ENCODE measurements around the gene GAB2. TPM values are rescaled to one million over a fixed set of nuclear protein-coding genes. Genes with fewer than 3 reads are reported as not detected.

Gene GAB2
- total RNA-seq, 2 experiments from 2014 or later, result 1.2 to 1.3 TPM

DNA sequence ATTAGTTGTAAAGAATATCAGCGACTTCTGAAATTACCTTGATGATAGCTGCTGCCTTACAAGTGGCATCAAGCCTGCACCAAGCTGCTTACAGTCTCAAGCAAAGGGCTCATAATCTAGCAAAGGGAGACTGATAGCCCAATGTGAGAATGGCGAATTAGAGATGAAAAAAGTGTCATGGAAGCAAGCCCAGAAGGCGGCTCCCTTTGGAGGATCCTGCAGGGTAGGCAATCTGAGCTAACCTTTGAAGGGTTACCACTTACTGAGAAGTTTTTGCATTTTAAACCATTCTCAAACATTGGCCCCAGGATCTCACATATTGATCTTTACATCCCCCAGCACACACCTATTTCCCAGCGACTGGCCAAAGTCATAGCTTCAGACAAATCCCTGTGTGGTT is 18.5 kb downstream of the GAB2 start:
- Histone ChIP-seq H3K79me2 (ENCODE audit: insufficient read depth, low read depth, low read length) (no peaks in the 10 kb centered on the region), H3K4me3 (ENCODE audit: low read depth, low read length, poor library complexity, severe bottlenecking) (no peak overlapping the region), H3K9me2 (ENCODE audit: insufficient read depth, low read length) (no peaks in the 10 kb centered on the region), H3K9me3 (ENCODE audit: low read length) (no peaks in the 10 kb centered on the region), H3K27ac (ENCODE audit: low read depth, low read length, poor library complexity, severe bottlenecking) (no peak overlapping the region), H4K20me1 (ENCODE audit: insufficient read depth, low read length) (no peaks in the 10 kb centered on the region), H3K4me2 (ENCODE audit: low read length) (no peak overlapping the region), H3K36me3 (ENCODE audit: insufficient read depth, low read length) (no peaks in the 10 kb centered on the region), H3K4me1 (ENCODE audit: insufficient read depth, low read length, poor library complexity, severe bottlenecking) (no peaks in the 10 kb centered on the region), H2AFZ (ENCODE audit: low read length) (no peak overlapping the region)
- no TSS peak for BruUV-seq (replicated peaks)
- intact Hi-C loops (cut with micrococcal nuclease; ENCODE audit: unreplicated experiment), result no loop called here
- ChIA-PET CTCF (ENCODE audit: unreplicated experiment) (no interaction called here), POLR2A (interaction anchor here (1.1 kb wide), 1 partner anchor 41 kb away, joined by 5 read pairs; no protein-coding TSS in a partner anchor)
- TF ChIP-seq, protein P1, sequence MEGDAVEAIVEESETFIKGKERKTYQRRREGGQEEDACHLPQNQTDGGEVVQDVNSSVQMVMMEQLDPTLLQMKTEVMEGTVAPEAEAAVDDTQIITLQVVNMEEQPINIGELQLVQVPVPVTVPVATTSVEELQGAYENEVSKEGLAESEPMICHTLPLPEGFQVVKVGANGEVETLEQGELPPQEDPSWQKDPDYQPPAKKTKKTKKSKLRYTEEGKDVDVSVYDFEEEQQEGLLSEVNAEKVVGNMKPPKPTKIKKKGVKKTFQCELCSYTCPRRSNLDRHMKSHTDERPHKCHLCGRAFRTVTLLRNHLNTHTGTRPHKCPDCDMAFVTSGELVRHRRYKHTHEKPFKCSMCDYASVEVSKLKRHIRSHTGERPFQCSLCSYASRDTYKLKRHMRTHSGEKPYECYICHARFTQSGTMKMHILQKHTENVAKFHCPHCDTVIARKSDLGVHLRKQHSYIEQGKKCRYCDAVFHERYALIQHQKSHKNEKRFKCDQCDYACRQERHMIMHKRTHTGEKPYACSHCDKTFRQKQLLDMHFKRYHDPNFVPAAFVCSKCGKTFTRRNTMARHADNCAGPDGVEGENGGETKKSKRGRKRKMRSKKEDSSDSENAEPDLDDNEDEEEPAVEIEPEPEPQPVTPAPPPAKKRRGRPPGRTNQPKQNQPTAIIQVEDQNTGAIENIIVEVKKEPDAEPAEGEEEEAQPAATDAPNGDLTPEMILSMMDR (conservative IDR thresholded peaks at IDR 0.05; ENCODE audit: low read length), result no peak
- no peak for TF ChIP-seq EZH2phosphoT487 (IDR thresholded peaks at IDR 0.05; ENCODE audit: borderline replicate concordance, low read depth, low read length)
- no peak for DNase-seq (ENCODE audit: low spot score)

DNA sequence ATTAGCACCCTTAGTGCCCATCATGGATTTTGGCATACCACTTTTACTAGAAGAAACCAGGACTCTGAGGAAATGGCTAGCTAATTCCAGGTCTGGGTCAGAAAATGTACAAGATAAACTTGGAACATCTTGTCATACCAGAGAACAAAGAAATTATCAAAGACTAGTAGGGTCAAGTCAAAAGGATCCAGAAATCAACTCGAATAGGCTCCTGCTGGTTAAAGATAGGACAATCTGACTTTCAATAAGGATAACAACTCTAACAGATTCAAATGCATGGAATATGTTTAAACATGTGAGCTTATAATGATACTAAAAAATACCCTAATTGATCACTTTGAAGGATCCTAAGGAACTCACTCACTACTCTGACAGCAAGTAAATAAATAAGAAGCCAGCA is 18.9 kb downstream of the GAB2 start:
- POLR2A ChIA-PET, result interaction anchor here (1.1 kb wide), 1 partner anchor 41 kb away, joined by 5 read pairs; no protein-coding TSS in a partner anchor
- intact Hi-C loops (cut with micrococcal nuclease; ENCODE audit: unreplicated experiment), result no loop called here
- no peaks in the 10 kb centered on the region for H3K79me2 ChIP-seq (ENCODE audit: insufficient read depth, low read depth, low read length)

DNA sequence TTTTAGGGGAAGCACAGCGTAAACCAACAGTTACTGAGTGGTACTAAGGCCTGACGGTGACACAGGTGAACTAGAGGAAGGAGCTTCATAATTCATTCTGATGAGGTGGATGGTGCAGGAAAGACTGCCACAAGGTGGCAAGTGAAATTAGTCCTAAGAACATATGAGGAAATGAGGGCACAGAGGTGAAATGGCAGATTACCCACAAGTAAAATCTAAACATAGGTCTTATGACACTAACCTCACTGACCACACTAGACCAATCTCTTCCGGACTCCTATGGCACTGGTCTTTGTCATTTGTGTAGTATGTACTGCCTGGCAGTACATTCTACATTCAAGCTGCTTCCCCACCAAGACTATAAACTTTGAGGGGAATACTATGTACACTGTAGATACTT is 20.2 kb downstream of the GAB2 start:
- Histone ChIP-seq H3K4me1 (ENCODE audit: insufficient read depth, low read length, poor library complexity, severe bottlenecking) (no peaks in the 10 kb centered on the region), H3K4me3 (ENCODE audit: low read depth, low read length, poor library complexity, severe bottlenecking) (no peak overlapping the region), H3K9me3 (ENCODE audit: low read length) (no peaks in the 10 kb centered on the region), H3K9me2 (ENCODE audit: insufficient read depth, low read length) (no peaks in the 10 kb centered on the region), H2AFZ (ENCODE audit: low read length) (no peak overlapping the region), H3K36me3 (ENCODE audit: insufficient read depth, low read length) (no peaks in the 10 kb centered on the region), H3K27ac (ENCODE audit: low read depth, low read length, poor library complexity, severe bottlenecking) (no peak overlapping the region), H4K20me1 (ENCODE audit: insufficient read depth, low read length) (no peaks in the 10 kb centered on the region), H3K4me2 (ENCODE audit: low read length) (no peak overlapping the region), H3K79me2 (ENCODE audit: insufficient read depth, low read depth, low read length) (no peaks in the 10 kb centered on the region)
- CTCF ChIA-PET (ENCODE audit: unreplicated experiment), result interaction anchor here (0.5 kb wide), 1 partner anchor 16 kb away, joined by 8 read pairs; no protein-coding TSS in a partner anchor
- no peak for DNase-seq (ENCODE audit: low spot score)
- POLR2A ChIA-PET, result no interaction called here
- intact Hi-C loops (cut with micrococcal nuclease; ENCODE audit: unreplicated experiment), result no loop called here
- no peak for TF ChIP-seq EZH2phosphoT487 (IDR thresholded peaks at IDR 0.05; ENCODE audit: borderline replicate concordance, low read depth, low read length)
- no TSS peak for BruUV-seq (replicated peaks)

More for the DNA sequence above, 18.9 kb downstream of the GAB2 start:
- Histone ChIP-seq H3K4me3 (ENCODE audit: low read depth, low read length, poor library complexity, severe bottlenecking) (no peak overlapping the region), H3K9me3 (ENCODE audit: low read length) (no peaks in the 10 kb centered on the region), H3K9me2 (ENCODE audit: insufficient read depth, low read length) (no peaks in the 10 kb centered on the region), H3K4me1 (ENCODE audit: insufficient read depth, low read length, poor library complexity, severe bottlenecking) (no peaks in the 10 kb centered on the region), H3K4me2 (ENCODE audit: low read length) (no peak overlapping the region), H3K27ac (ENCODE audit: low read depth, low read length, poor library complexity, severe bottlenecking) (no peak overlapping the region), H2AFZ (ENCODE audit: low read length) (no peak overlapping the region), H3K36me3 (ENCODE audit: insufficient read depth, low read length) (no peaks in the 10 kb centered on the region), H4K20me1 (ENCODE audit: insufficient read depth, low read length) (no peaks in the 10 kb centered on the region)
- no peak for DNase-seq (ENCODE audit: low spot score)
- TF ChIP-seq EZH2phosphoT487 (IDR thresholded peaks at IDR 0.05; ENCODE audit: borderline replicate concordance, low read depth, low read length), result no peak
- TF ChIP-seq, protein P1 (conservative IDR thresholded peaks at IDR 0.05; ENCODE audit: low read length), result no peak
- no TSS peak for BruUV-seq (replicated peaks)
- CTCF ChIA-PET (ENCODE audit: unreplicated experiment), result no interaction called here
